GM19452 (cell line): ENCODE data around the gene FOXN3.
"Not testable (repeated sequence)": the region's sequence is repeated elsewhere in the genome, so short reads cannot be mapped to it uniquely, and the experiment has no call there.

Source experiments
- ATAC-seq: cut with Tn5 transposase; IDR thresholded peaks from one replicate; pipeline ENCODE4 v1.9.1; 2021; ENCODE audit not compliant: unreplicated experiment

FOXN3 gene

DNA sequence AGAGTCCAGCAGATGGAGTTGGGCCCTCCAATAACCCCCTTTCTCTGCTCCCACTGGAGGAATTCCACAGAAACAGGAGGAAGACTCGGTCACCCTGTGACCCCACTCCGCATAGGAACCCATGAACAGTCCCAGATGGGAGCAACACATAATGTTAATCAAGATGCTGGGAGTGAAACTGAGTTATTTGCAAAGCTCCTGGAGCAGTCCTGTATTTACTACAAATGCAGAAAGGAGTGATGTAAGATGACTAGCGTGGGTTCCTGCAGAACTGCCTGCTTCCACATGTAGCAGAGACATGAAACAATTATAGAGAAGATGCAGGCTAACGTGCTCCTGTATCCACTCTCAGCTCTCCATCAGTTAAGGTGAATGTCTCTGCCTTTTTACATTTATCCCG, 274.7 kb downstream of the FOXN3 start:
- no peak for ATAC-seq

DNA sequence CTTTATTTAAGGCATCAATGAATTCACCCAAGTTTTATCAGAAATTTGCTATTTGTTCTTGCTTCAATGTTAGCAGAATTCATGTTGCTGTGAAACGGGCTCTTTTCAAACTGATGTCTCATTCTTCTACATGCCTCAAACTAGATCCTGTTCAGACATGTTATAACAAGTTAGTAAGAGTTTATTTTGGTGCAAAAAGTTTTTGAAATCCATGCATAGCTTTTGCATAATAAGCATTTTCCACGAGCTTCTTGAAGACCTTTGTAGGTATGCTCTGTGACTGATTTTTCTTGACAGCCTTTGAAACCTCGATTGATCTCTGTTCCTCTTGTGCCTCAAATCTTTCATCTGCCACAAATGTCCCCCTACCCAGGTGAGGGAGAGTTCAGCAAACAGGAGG, 275.2 kb downstream of the FOXN3 start:
- no peak for ATAC-seq

- ATAC-seq, result no peak
Measured at GRCh38 chr14:89140326-89140725, 276.7 kb downstream of the FOXN3 start.

DNA sequence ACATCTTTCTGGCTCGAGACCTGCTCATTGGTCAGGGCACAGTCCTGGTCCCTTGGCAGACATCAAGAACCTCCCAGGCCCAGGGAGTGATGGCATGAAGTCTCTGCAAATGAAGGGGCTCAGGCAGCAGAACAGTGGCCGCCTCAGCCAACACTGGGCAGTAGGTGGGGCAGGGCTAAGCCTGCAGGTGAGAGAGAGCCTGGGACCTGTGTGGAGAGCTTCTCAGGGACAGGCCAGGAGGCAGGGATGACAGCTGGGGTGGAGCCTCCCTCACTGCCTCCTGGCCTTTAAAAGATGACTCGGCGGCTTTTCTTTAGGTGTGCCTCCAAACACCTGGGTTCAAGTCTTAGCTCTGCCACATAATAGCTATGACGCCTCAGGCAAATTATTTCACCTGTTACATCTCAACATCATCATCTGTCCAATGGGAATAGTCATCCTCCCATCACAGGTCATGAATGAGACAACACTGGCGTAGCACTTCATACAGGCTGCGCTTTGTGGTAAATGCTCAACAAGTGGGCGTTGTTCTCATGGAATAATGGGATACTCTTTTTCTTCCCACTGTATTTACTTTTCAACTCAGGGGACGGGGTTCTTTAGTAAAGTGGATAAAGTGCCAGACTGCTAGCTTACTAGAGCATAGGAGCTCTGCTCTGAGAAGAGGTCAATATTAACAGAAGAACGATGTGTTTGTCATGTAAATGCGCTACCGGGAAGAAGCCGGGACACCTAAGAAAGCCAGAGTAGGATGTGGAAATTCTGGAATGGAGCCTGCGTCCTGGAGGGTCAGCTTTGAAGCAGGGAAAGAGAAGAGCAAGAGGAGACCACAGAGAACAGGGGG, 277.4 kb downstream of the FOXN3 start:
- ATAC-seq, result no peak

GRCh38 chr14:89138846-89139245, 278.2 kb downstream of the FOXN3 start:
- ATAC-seq, result no peak

DNA sequence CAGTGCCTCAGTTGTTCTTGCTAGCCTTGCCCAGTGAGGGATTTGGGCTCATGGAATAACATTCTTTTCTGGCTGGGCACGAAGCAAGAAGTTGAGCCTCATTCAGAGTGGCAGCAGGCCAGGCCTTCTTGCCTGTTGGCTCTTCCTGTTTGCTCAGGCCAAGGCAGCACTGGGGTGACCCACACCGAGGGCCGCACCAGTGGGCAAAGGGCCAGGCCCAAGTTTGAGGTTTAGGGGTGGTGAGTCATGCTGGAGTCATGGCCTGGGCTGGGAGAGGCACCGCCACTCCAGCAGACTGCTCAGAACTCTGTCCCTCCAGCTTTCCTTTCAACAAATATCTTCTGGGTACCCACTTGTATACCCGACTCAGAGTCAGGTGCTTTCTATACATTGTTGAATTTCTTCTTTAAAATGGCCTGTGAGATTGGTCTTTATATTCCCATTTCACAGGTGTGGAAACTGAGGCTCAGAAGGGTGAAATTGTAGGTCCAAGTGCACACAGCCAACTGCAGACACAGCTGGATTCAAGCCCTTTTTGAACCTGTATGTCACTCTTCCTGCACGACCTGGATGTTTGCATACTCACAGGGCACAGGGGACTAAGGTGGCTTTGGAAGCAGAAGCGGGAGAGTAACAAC, 279.4 kb downstream of the FOXN3 start:
- ATAC-seq, result no peak

- ATAC-seq, result no peak
Measured at GRCh38 chr14:89136587-89136986, 280.4 kb downstream of the FOXN3 start.

- ATAC-seq, result no peak
Measured at GRCh38 chr14:89134640-89135039, 282.4 kb downstream of the FOXN3 start.

- ATAC-seq, result no peak
Measured at GRCh38 chr14:89131004-89131750, 285.9 kb downstream of the FOXN3 start.

DNA sequence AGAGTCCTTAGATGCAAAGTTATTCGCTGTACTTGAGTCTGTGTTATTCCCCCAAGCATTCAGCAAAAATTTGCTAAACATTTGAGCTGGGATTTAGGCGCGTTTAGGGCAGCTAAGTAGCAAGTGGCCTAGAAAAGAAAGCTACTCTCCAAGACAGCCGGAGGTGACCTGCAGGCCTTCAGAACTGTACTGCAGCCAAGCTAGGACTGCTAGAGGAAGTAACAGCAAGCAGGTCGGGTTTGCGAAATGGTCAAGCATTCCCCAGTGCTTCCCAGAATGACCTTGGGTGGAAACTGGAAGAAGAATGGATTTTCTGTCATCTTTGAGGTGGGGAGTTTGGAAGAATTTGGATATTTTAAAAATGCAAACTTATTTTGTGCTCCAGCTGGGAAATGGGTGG, 287.5 kb downstream of the FOXN3 start:
- no peak for ATAC-seq

DNA sequence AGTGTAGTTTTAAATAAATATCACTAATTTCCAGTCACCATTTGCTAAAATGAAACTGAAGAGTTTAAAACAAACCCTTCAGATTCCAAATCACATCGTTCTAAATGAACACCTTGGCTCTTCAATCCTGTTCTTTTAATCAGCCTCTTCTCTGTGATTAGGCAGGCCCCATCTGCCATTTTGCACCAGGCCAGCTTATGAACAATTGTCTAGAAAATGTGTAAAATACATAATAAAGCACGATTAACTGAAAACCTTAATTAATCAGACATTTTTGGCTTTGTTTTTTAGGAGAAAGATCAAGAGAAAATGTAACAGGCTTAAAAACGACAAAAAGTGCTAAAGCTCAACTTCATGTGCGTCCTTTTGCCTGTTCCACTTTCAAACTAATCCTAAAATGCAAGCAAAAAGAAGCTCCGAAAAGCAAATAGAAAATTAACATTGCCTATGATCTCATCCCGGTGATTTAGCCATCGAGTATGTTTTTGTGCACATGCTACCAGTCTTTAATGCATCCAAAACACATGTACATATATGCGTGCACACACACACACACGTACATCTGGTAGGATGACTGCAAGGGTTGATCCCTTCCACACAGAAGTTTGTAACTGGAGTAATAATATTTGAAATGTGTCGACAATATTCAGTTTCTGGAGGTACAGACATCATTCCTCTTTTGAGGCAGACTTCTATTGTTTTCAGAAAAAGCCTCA, 288.6 kb downstream of the FOXN3 start:
- ATAC-seq, result no peak

- no peak for ATAC-seq
Measured at GRCh38 chr14:89126461-89126860, 290.6 kb downstream of the FOXN3 start.

- no peak for ATAC-seq
Measured at GRCh38 chr14:89125216-89125615, 291.8 kb downstream of the FOXN3 start.

GRCh38 chr14:89123851-89124250, 293.2 kb downstream of the FOXN3 start:
- no peak for ATAC-seq

DNA sequence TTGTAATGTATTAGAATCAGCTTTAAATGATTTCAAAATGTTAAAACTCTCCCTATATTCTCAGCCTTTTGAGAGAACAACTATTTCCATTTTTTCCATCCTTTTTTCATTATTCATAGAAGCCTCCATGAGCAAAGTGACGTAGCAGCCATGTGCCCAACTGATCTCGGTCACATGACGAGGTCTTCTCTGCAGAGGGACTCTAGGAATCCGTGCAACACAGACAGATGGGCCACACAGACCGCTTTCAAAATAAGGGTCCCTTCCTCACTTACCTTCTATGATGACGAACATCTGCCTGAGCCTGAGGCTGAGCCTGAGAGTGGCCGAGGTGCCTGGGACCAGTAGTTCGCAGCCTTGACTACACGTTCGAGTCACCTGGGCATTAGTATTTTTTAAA, 293.8 kb downstream of the FOXN3 start:
- no peak for ATAC-seq

- ATAC-seq, result no peak
Measured at GRCh38 chr14:89121968-89122620, 294.9 kb downstream of the FOXN3 start.

GRCh38 chr14:89117012-89117411, 300.0 kb downstream of the FOXN3 start:
- no peak for ATAC-seq

DNA sequence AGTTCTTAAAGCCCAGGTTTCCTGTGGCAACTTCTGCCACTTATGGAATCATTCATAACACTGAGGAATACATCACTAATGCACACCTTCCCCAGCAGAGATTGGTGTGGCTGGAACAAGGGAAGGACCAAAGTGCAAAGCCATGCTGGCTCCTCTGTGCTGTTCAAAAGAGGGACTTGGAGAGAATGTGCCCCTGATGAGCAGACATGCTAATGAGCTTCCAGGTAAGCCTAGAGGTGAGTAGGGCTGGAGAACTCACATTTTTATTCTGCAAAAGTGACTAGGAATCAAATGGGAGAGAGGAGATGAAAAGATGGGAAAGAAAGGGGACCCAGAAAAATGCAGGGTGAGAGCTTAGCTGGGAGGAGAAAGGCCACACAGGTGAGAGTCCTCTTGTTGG, 302.9 kb downstream of the FOXN3 start:
- ATAC-seq, result no peak

DNA sequence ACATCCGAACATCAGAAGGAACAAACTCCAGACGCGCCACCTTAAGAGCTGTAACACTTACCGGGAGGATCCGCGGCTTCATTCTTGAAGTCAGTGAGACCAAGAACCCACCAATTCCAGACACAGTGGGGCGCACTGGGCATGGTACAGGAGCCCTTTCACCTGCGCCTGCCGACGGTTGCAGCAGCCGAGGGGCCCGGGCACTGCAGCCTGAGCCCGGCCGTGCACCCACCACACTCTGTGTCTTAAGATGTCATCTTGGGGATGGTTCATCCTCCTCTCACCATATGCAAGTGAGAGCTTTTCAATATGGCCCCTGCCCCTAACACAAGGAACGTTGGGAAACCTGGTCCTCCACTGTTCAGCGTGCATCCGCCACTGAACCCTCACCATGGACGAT, 304.3 kb downstream of the FOXN3 start:
- no peak for ATAC-seq

GRCh38 chr14:89111766-89112543, 305.1 kb downstream of the FOXN3 start:
- ATAC-seq, result not testable (repeated sequence)
